Measurements from ENCODE around the gene DUOX1.

The DUOX1 gene

GRCh38 chr15:45198337-45199135 is 68.7 kb downstream of the DUOX1 start:
- peak; percentile 93 for DNase-seq

DNA sequence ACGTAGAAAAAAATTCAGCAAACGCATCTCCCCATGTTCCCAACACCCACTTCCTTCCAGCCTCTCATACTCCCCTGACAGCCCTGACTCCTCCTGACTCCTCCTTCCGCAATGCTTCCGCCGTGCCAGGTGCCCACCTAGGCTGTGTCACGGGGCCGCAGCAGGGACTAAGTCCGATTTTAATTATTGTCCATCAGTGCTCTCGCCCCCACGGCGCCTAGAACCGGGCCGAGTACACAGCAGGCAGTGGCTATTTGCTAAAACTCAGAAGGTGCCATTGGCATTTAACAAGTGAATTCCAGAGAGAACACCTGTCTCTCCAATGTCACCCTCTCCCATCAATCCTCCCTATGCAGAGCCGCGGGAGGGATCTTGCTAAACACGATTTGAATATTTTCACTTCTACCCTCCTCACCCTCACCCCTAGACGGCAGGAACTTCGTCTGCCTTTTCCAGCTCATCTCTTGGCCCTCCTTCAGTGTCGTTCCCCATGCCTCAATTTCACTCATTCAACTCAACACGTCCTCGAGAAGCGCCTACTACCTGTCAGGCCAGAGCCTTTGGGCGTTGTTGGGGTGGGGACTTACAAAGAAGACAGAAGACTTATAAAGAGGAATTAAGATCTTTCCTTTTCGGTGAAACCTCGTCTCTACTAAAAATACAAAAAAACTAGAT is 69.5 kb downstream of the DUOX1 start:
- peak; percentile 69 for DNase-seq

- peak; percentile 96 for DNase-seq
Measured at GRCh38 chr15:45200001-45200798, 70.4 kb downstream of the DUOX1 start.

DNA sequence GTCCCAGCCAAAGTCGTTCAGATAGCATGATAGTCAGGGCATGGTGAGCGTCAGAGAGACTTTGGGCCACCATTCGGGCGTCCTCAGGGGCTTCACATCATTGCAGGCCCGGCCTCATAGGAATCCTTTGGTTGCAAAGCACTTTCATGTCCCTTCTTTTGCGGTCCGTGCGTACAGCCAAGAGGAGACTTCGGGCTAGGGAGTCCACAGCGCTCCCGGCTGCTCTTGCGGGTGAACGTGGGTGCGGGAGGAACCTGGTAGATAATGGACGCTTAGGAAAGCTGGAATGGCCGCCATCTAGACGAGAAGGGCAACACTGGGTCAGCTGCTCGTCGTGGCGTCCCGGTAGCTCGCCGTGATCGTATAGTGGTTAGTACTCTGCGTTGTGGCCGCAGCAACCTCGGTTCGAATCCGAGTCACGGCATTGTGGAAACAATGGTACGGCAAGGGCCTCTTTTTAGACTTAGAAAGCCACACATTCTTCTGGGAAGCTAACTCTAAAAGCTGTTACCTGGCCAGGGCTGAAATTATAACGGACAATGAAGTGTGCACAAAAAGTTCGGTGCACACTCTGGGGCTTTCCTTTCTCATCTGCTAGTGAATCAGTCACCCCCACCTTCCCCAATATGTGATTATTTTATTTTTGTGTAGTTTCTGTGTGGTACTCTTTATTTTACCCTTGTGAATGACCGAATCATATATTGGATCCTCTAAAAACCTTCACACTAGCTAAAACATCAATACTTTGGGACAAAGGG is 71.2 kb downstream of the DUOX1 start:
- peak; percentile 72 for DNase-seq

DNA sequence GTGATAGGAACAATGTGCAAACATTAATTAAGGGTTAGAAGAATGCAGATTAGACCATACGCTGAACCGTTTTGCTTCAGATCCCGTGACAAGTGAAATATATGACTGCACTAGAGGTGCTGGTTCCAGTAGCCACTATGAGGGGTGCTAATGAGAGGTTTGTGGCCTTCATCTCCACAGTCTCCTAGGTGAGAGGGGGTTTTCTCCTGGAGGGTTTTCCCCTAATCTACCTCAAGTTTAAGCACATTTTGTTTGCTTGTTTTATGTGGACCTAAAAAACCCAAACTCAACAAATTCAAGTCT is 71.7 kb downstream of the DUOX1 start:
- no peak for DNase-seq

GRCh38 chr15:45201869-45202268 is 72.1 kb downstream of the DUOX1 start:
- no peak for DNase-seq

DNA sequence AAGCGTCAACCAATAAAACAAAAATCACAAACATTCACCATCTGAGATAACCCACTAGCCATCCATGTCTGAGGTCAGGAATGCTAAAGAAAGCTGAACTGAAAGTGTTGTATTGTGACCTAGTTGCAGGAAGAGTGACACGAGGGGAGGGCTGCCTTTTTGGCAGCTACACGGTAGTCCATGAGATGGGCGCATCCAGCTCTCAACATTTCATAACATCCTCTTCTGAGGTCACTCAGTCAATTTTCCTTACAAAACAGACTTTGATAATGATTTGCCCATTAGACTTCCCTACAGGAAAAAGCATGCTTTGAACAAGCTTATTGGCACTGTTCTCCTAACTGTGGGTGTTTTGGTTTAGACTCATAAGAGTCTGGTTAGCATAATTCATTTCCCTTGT is 73.4 kb downstream of the DUOX1 start:
- no peak for DNase-seq

- peak; percentile 72 for DNase-seq
Measured at GRCh38 chr15:45205192-45205591, 75.4 kb downstream of the DUOX1 start.

DNA sequence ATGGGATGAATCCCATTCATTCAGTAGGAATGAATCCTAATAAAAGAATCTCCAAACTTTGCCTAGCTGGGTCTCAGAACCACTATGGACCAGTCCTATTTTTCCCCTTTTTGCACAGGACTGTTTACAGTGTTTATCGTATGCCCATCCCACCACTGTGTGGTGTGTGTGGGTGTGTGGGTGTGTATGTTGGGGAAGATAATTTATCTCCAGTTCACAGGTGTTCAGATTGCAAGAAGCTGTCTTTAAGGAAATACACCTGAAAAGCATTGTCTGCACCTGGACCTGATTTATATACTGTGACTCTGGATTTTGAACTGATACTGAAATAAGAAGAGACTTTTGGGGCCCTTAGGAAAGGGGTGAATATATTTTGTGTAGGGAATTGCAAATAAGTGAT is 82.7 kb downstream of the DUOX1 start:
- no peak for DNase-seq
